Hepatocyte (in vitro differentiated cells): Measurements from ENCODE around the gene MTFR2.

Experiments
- EZH2phosphoT487 ChIP-seq: fragments of 200-600 bp; sonication (generic); IDR thresholded peaks from one replicate; pipeline ENCODE4 v1.6.1; 2018; ENCODE audit warnings: antibody characterized with exemption, mild to moderate bottlenecking, low read depth, moderate library complexity; ENCODE audit not compliant: unreplicated experiment, severe bottlenecking
- TF ChIP-seq, protein P1 (sequence below): fragments of 200-600 bp; sonication (generic); IDR thresholded peaks from 2 replicates; pipeline ENCODE4 v1.5.1; 2016; ENCODE audit warnings: antibody characterized with exemption, mild to moderate bottlenecking; ENCODE audit not compliant: poor library complexity

DNA sequence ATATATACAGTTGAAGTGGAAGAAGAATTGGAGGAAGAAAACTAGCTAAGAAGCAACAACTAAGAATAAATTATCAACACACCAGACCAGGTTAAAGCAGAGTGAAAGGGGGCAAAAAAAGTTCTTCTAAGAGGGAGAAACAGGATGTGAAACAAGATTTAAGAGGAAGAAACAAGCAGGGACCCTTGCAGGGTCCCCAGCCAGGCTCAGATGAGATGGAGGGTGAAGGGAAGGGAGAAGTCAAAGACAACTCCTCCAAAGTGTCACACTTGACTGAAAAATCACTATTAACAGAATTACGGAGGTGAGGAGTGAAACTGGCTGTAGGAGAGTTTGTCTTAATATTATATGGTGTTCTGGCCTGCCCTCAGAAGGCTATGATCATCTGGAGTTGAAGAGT is 65.4 kb downstream of the MTFR2 start:
- TF ChIP-seq, protein P1, sequence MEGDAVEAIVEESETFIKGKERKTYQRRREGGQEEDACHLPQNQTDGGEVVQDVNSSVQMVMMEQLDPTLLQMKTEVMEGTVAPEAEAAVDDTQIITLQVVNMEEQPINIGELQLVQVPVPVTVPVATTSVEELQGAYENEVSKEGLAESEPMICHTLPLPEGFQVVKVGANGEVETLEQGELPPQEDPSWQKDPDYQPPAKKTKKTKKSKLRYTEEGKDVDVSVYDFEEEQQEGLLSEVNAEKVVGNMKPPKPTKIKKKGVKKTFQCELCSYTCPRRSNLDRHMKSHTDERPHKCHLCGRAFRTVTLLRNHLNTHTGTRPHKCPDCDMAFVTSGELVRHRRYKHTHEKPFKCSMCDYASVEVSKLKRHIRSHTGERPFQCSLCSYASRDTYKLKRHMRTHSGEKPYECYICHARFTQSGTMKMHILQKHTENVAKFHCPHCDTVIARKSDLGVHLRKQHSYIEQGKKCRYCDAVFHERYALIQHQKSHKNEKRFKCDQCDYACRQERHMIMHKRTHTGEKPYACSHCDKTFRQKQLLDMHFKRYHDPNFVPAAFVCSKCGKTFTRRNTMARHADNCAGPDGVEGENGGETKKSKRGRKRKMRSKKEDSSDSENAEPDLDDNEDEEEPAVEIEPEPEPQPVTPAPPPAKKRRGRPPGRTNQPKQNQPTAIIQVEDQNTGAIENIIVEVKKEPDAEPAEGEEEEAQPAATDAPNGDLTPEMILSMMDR = no peak
- no peak for TF ChIP-seq EZH2phosphoT487
